Smooth muscle cell (in vitro differentiated cells): Measurements from ENCODE around the gene PLXDC2. TPM values are rescaled to one million over a fixed set of nuclear protein-coding genes. Genes with fewer than 3 reads are reported as not detected.

ENCODE experiments used
- DNase-seq: peaks from one replicate; lab custom pipeline; 2025; ENCODE audit not compliant: unreplicated experiment; lab: John Stamatoyannopoulos, UW
- H2AFZ ChIP-seq: fragments of 200-600 bp; sonication (generic); 2 replicates; pipeline ENCODE4 v1.6.0; 2016; ENCODE audit warnings: antibody characterized with exemption, low read depth, mild to moderate bottlenecking
- H3F3A ChIP-seq: fragments of 200-600 bp; sonication (generic); 2 replicates; pipeline ENCODE4 v1.6.0; 2017; ENCODE audit warnings: antibody characterized with exemption, low read depth
- H3K27ac ChIP-seq: fragments of 200-600 bp; sonication (generic); 2 replicates; pipeline ENCODE4 v1.5.1; 2016; ENCODE audit warnings: low read depth, mild to moderate bottlenecking
- H3K27me3 ChIP-seq: fragments of 200-600 bp; sonication (generic); 2 replicates; pipeline ENCODE4 v1.6.1; 2016; ENCODE audit warnings: low read depth, mild to moderate bottlenecking
- H3K36me3 ChIP-seq: fragments of 200-600 bp; sonication (generic); 2 replicates; pipeline ENCODE4 v1.5.1; 2016; ENCODE audit warnings: low read depth
- H3K4me1 ChIP-seq: fragments of 200-600 bp; sonication (generic); 2 replicates; pipeline ENCODE4 v1.5.1; 2016; ENCODE audit warnings: low read depth
- H3K4me2 ChIP-seq: fragments of 200-600 bp; sonication (generic); 2 replicates; pipeline ENCODE4 v1.6.0; 2016; ENCODE audit warnings: mild to moderate bottlenecking
- H3K4me3 ChIP-seq: fragments of 200-600 bp; sonication (generic); 2 replicates; pipeline ENCODE4 v1.5.1; 2016; ENCODE audit warnings: mild to moderate bottlenecking
- H3K79me2 ChIP-seq: fragments of 200-600 bp; sonication (generic); 2 replicates; pipeline ENCODE4 v1.6.0; 2016; ENCODE audit warnings: low read depth, mild to moderate bottlenecking
- H3K9ac ChIP-seq: fragments of 200-600 bp; sonication (generic); 2 replicates; pipeline ENCODE4 v1.6.0; 2016; ENCODE audit warnings: low read depth
- H3K9me3 ChIP-seq: fragments of 200-600 bp; sonication (generic); replicated peaks from 2 replicates; pipeline ENCODE4 v1.5.1; 2016; ENCODE audit warnings: low read depth
- H4K20me1 ChIP-seq: fragments of 200-600 bp; sonication (generic); 2 replicates; pipeline ENCODE4 v1.6.0; 2016; ENCODE audit warnings: low read depth
- WGBS: methylation state at CpG from one replicate; pipeline ENCODE4 v1.1.7; 2016; ENCODE audit warnings: low lambda C conversion rate; 5-methylcytosine and 5-hydroxymethylcytosine counted together
- polyA plus RNA-seq: library from polyadenylated mRNA; unstranded; fragments of >200 nt; fragmentation: Nextera tagmentation; extraction: Ambion mirVana; gene quantifications from 2 replicates; pipeline ENCODE4 v1.2.1, GENCODE V29; 2016
- total RNA-seq: library from RNA; depleted of rRNA; stranded (reverse); fragments of >200 nt; gene quantifications from 2 replicates; pipeline ENCODE4 v1.2.3, GENCODE V29; 2014
- TF ChIP-seq, protein P1 (sequence below): fragments of 200-600 bp; sonication (generic); IDR thresholded peaks from 2 replicates; pipeline ENCODE4 v1.5.1; 2017; ENCODE audit warnings: borderline replicate concordance, mild to moderate bottlenecking, antibody characterized with exemption; ENCODE audit not compliant: insufficient read depth, poor library complexity, severe bottlenecking

Gene PLXDC2
- total and polyA plus RNA-seq, 2 experiments from 2014 or later, result 7.3 to 24.9 TPM

DNA sequence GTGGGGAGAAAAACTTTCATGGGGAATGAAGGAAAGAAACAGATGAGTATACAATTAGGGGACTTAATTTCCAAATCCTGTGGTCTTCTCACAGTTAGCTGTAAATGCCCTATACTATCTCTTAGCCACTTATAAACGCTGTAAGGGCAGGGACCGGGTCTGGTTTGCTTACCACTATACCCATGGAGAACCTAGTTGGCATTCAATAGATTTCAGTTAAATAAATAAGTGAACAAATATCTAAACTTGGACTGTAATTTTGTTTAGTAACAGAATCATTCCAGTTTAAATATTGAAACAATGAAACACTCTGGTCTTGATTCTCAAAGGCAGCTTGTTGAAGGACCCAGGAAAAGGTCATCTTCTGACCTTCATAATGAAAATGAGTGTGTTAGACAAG, 158.3 kb downstream of the PLXDC2 start:
- 42% methylated on average over 2 of the region's 2 CpGs for WGBS
- H4K20me1 ChIP-seq, result no peaks in the 10 kb centered on the region
- TF ChIP-seq, protein P1, sequence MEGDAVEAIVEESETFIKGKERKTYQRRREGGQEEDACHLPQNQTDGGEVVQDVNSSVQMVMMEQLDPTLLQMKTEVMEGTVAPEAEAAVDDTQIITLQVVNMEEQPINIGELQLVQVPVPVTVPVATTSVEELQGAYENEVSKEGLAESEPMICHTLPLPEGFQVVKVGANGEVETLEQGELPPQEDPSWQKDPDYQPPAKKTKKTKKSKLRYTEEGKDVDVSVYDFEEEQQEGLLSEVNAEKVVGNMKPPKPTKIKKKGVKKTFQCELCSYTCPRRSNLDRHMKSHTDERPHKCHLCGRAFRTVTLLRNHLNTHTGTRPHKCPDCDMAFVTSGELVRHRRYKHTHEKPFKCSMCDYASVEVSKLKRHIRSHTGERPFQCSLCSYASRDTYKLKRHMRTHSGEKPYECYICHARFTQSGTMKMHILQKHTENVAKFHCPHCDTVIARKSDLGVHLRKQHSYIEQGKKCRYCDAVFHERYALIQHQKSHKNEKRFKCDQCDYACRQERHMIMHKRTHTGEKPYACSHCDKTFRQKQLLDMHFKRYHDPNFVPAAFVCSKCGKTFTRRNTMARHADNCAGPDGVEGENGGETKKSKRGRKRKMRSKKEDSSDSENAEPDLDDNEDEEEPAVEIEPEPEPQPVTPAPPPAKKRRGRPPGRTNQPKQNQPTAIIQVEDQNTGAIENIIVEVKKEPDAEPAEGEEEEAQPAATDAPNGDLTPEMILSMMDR, result no peak

DNA sequence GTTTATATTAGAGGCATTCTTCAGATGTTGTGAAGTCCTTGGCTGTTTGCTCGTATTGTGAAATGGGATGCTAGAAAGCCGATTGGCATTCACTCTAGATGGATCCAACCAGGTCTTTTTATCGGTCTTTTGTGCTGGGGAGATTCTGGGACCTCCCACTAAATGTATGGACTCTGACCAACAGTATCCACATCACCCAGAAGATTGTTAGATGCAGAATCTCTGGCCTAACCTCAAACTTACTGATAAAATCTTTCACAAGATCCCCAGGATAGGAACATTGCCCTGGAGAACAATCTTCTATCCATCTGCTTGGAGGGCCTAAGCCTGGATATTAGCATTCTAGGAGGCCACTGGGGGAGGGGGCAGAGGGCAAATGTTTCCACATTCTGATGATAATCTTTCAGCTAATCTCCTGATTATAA, 160.9 kb downstream of the PLXDC2 start:
- 46% methylated on average over 3 of the region's 3 CpGs for WGBS
- DNase-seq, result no peak

More for the DNA sequence above, 158.3 kb downstream of the PLXDC2 start:
- Histone ChIP-seq H3K79me2 (no peaks in the 10 kb centered on the region), H3K9me3 (no peaks in the 10 kb centered on the region), H3F3A (no peaks in the 10 kb centered on the region), H3K4me2 (no peak overlapping the region), H2AFZ (no peak overlapping the region), H3K4me3 (no peak overlapping the region), H3K27me3 (no peaks in the 10 kb centered on the region), H3K36me3 (no peaks in the 10 kb centered on the region), H3K27ac (no peak overlapping the region), H3K9ac (no peak overlapping the region), H3K4me1 (no peaks in the 10 kb centered on the region)
- no peak for DNase-seq

DNA sequence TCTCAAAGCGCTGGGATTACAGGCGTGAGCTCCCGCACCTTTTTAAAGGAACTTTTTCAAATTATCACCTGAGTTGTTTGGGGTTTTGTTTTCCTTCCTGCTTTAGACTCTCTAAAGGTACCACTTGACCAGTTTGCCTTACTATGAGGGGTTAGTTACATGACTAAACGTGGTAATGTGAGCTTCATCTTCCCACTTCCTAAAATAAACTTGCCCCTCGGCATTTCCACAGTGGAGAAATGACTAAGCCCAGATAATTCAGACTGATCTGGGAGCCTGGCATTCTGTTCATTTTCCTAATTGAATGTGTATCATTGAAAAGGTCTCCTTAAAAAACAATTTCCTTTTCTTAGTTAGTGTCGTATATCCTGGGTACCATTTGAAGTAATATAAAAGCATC, 163.4 kb downstream of the PLXDC2 start:
- DNase-seq, result no peak

More for the DNA sequence above, 160.9 kb downstream of the PLXDC2 start:
- H4K20me1 ChIP-seq, result no peaks in the 10 kb centered on the region
- no peaks in the 10 kb centered on the region for H3K27me3 ChIP-seq
- H3K4me3 ChIP-seq, result no peak overlapping the region
- H2AFZ ChIP-seq, result no peak overlapping the region
- H3K4me1 ChIP-seq, result no peaks in the 10 kb centered on the region
- H3K27ac ChIP-seq, result no peak overlapping the region
- no peaks in the 10 kb centered on the region for H3F3A ChIP-seq
- TF ChIP-seq, protein P1, result no peak
- H3K36me3 ChIP-seq, result no peaks in the 10 kb centered on the region
- no peaks in the 10 kb centered on the region for H3K79me2 ChIP-seq
- no peak overlapping the region for H3K9ac ChIP-seq
- H3K4me2 ChIP-seq, result no peak overlapping the region
- no peaks in the 10 kb centered on the region for H3K9me3 ChIP-seq

More for the DNA sequence above, 163.4 kb downstream of the PLXDC2 start:
- Histone ChIP-seq H4K20me1 (no peaks in the 10 kb centered on the region), H3F3A (no peaks in the 10 kb centered on the region), H2AFZ (no peak overlapping the region), H3K9me3 (no peaks in the 10 kb centered on the region), H3K4me3 (no peak overlapping the region), H3K4me2 (no peak overlapping the region), H3K79me2 (no peaks in the 10 kb centered on the region), H3K27ac (no peak overlapping the region), H3K4me1 (peaks cover 9% of the 10 kb centered on the region), H3K36me3 (no peaks in the 10 kb centered on the region), H3K27me3 (no peaks in the 10 kb centered on the region), H3K9ac (no peak overlapping the region)
- WGBS, result 71% methylated on average over 6 of the region's 6 CpGs
- TF ChIP-seq, protein P1, result no peak
